Measurements from ENCODE around the gene CHST13.

DNA sequence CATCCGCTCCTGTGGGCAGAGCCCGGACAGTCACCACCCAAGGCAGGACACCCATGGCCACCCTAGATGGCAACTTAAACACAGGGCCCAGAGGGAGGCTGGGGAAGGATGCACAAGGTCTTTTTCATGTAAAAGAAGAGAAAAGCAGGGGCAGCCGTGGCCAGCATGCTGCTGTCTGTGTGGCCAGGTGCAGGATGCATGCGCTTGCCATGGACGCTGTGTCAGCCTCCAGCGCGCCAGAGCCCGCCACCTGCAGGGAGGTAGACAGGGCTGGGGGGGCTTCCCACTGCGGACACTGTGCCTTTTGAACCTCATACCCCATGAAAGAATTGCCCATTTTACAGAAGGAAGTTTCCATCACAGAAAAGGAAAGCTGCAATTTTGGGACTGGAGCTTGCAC is 24.6 kb upstream of the CHST13 start:
- TF ChIP-seq CTCF (conservative IDR thresholded peaks at IDR 0.05; ENCODE audit: low read depth, low read length) (no peak), BHLHE40 (IDR thresholded peaks at IDR 0.05; ENCODE audit: low read depth, low read length) (no peak), POLR2A (IDR thresholded peaks at IDR 0.05; ENCODE audit: low read depth, low read length) (no peak), CEBPB (IDR thresholded peaks at IDR 0.05; ENCODE audit: low read depth, low read length) (no peak), RAD21 (IDR thresholded peaks at IDR 0.05; ENCODE audit: low read length) (no peak), SMC3 (IDR thresholded peaks at IDR 0.05; ENCODE audit: low read depth, low read length) (no peak), RCOR1 (IDR thresholded peaks at IDR 0.05; ENCODE audit: insufficient replicate concordance, low read length) (no peak), USF2 (IDR thresholded peaks at IDR 0.05; ENCODE audit: low read depth, low read length) (no peak), MAFK (IDR thresholded peaks at IDR 0.05; ENCODE audit: low read depth, low read length) (no peak), NFE2L2 (IDR thresholded peaks at IDR 0.05; ENCODE audit: low read depth, low read length) (no peak), RFX5 (IDR thresholded peaks at IDR 0.05; ENCODE audit: low read depth, low read length) (no peak)
- TF ChIP-seq, protein P1, sequence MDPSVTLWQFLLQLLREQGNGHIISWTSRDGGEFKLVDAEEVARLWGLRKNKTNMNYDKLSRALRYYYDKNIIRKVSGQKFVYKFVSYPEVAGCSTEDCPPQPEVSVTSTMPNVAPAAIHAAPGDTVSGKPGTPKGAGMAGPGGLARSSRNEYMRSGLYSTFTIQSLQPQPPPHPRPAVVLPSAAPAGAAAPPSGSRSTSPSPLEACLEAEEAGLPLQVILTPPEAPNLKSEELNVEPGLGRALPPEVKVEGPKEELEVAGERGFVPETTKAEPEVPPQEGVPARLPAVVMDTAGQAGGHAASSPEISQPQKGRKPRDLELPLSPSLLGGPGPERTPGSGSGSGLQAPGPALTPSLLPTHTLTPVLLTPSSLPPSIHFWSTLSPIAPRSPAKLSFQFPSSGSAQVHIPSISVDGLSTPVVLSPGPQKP (IDR thresholded peaks at IDR 0.05; ENCODE audit: borderline replicate concordance, low read depth, low read length), result no peak
